HepG2 (cell line): Measurements from ENCODE around the gene LPAR1. TPM values are rescaled to one million over a fixed set of nuclear protein-coding genes. Genes with fewer than 3 reads are reported as not detected.

Experiments
- ATAC-seq: fragments of 200-7000 bp; cut with Tn5 transposase; 3 replicates; pipeline ENCODE4 v1.9.1; 2020; ENCODE audit warnings: mild to moderate bottlenecking, moderate library complexity
- BruUV-seq: library from RNA; stranded (reverse); fragments of 400-500 nt; replicated peaks from 2 replicates; lab custom pipeline; 2021; lab: Mats Ljungman, UMichigan
- CTCF ChIA-PET: fragments of 300-600 bp; formaldehyde crosslinking; extraction: SDS; loops from one replicate; lab custom pipeline; 2021; ENCODE audit warnings: low total read pairs, inconsistent platforms, low intra/inter-chr PET ratio; lab: Yijun Ruan, JAX
- POLR2A ChIA-PET: fragments of 350-600 bp; sonication (Branson Sonifier 250); formaldehyde crosslinking; loops from one replicate; lab custom pipeline; 2020; ENCODE audit warnings: antibody characterized with exemption, inconsistent platforms; lab: Yijun Ruan, JAX
- DNase-seq: peaks from one replicate; pipeline ENCODE4 v3.0.0-alpha.2; 2015; ENCODE audit warnings: low spot score
- FAIRE-seq: peaks from 3 replicates; lab custom pipeline; 2011; peaks lifted over from hg19 to GRCh38; lab: Jason Lieb, UNC
- H2AFZ ChIP-seq: one replicate; pipeline ENCODE4 v1.6.1; 2011; ENCODE audit warnings: low read length, inconsistent platforms
- H3K27ac ChIP-seq: fragments of 300-600 bp; 3 replicates; pipeline ENCODE4 v1.8.0; 2011; ENCODE audit warnings: mixed run types, mild to moderate bottlenecking, mixed read lengths, low read length, inconsistent platforms; ENCODE audit not compliant: insufficient read depth; ENCODE audit errors: extremely low read length
- H3K27me3 ChIP-seq, 2 experiments: fragments of 200-600 bp in 1 of 2; 2 replicates in 1 of 2; 3 replicates in 1 of 2; pipeline versions ENCODE4 v1.6.0 to v1.8.0; 2011; ENCODE audit warnings: low read length in 2 of 2, mild to moderate bottlenecking in 2 of 2, moderate library complexity in 2 of 2, inconsistent platforms in 1 of 2; ENCODE audit not compliant: insufficient read depth in 2 of 2, control insufficient read depth in 1 of 2
- H3K36me3 ChIP-seq, 2 experiments: fragments of 200-600 bp in 1 of 2; replicated peaks in 1 of 2; 2 replicates in 1 of 2; 3 replicates in 1 of 2; pipeline versions ENCODE4 v1.5.1 to v1.8.0; 2011; ENCODE audit warnings: low read length in 2 of 2, inconsistent platforms in 1 of 2; ENCODE audit not compliant: insufficient read depth in 2 of 2, control insufficient read depth in 1 of 2
- H3K4me1 ChIP-seq: 2 replicates; pipeline ENCODE4 v1.5.1; 2012; ENCODE audit warnings: low read length, inconsistent platforms; ENCODE audit not compliant: insufficient read depth
- H3K4me2 ChIP-seq: 2 replicates; pipeline ENCODE4 v1.6.0; 2011; ENCODE audit warnings: low read depth, low read length, inconsistent platforms
- H3K4me3 ChIP-seq, 3 experiments: fragments of 200-600 bp in 1 of 3; sonication (generic), shearing (Covaris generic) in 1 of 3; replicated peaks in 1 of 3; 2 replicates each; pipeline ENCODE4 v1.5.1; 2011 to 2016; ENCODE audit warnings: low read length in 3 of 3, inconsistent platforms in 2 of 3, low read depth in 2 of 3, mild to moderate bottlenecking in 2 of 3, control low read depth in 1 of 3, mixed read lengths in 1 of 3; ENCODE audit not compliant: insufficient read depth in 1 of 3
- H3K79me2 ChIP-seq: one replicate; pipeline ENCODE4 v1.6.1; 2011; ENCODE audit warnings: low read length, inconsistent platforms; ENCODE audit not compliant: insufficient read depth
- H3K9ac ChIP-seq: 2 replicates; pipeline ENCODE4 v1.6.0; 2011; ENCODE audit warnings: mild to moderate bottlenecking, low read depth, low read length, inconsistent platforms; ENCODE audit not compliant: insufficient read depth
- H3K9me3 ChIP-seq: 2 replicates; pipeline ENCODE4 v1.5.1; 2012; ENCODE audit warnings: mild to moderate bottlenecking, low read length
- H4K20me1 ChIP-seq: 2 replicates; pipeline ENCODE4 v1.6.0; 2011; ENCODE audit warnings: inconsistent platforms, mild to moderate bottlenecking, low read length, moderate library complexity; ENCODE audit not compliant: insufficient read depth
- DNMT1 ChIP-seq: sonication (generic); formaldehyde crosslinking; IDR thresholded peaks from 2 replicates; pipeline ENCODE4 v1.5.1; 2020; ENCODE audit warnings: mild to moderate bottlenecking, missing genetic modification reagents
- KMT2B ChIP-seq: IDR thresholded peaks from 2 replicates; pipeline ENCODE4 v1.6.1; 2016; ENCODE audit warnings: missing genetic modification reagents, missing compliant biosample characterization
- NRL ChIP-seq: sonication (generic); formaldehyde crosslinking; IDR thresholded peaks from 2 replicates; pipeline ENCODE4 v1.5.0; 2020; ENCODE audit warnings: missing genetic modification reagents, mild to moderate bottlenecking, moderate library complexity, borderline replicate concordance
- RNF2 ChIP-seq: fragments of 450-650 bp; conservative IDR thresholded peaks from 2 replicates; pipeline ENCODE4 v1.6.1; 2016; ENCODE audit warnings: low read depth
- ZC3H13 ChIP-seq: sonication (generic); formaldehyde crosslinking; IDR thresholded peaks from 2 replicates; pipeline ENCODE4 v1.8.1; 2023; ENCODE audit warnings: mild to moderate bottlenecking, missing genetic modification reagents, moderate library complexity
- ZNF333 ChIP-seq: sonication (generic); formaldehyde crosslinking; IDR thresholded peaks from 2 replicates; pipeline ENCODE4 v1.4.0; 2020; ENCODE audit warnings: mild to moderate bottlenecking, missing genetic modification reagents, borderline replicate concordance
- WGBS: methylation state at CpG from one replicate; pipeline ENCODE4 v1.1.6; 2017; ENCODE audit warnings: low lambda C conversion rate; 5-methylcytosine and 5-hydroxymethylcytosine counted together
- in situ Hi-C: cut with HindIII; loops from 2 replicates; pipeline ENCODE4 v1.10.0; 2017; ENCODE audit warnings: low pct_unique_long_range_greater_than_20kb; ENCODE audit not compliant: extremely low pct_ligation_motif_present
- intact Hi-C: fragments of 100-400 bp; cut with micrococcal nuclease; formaldehyde crosslinking; loops from one replicate; pipeline ENCODE4 v1.10.0; 2022; ENCODE audit not compliant: unreplicated experiment
- polyA plus RNA-seq, 8 experiments: library from polyadenylated mRNA; depleted of rRNA in 3 of 8; stranded (reverse) in 7 of 8; unstranded in 1 of 8; fragments of >200 nt; fragmentation: Illumina TruSeq in 4 of 8; extraction: Trizol in 4 of 8; gene quantifications; 2 replicates each; pipeline versions ENCODE4 v1.2.1 to v1.2.3, GENCODE V29; 2011 to 2016; ENCODE audit warnings: low read depth in 4 of 8, missing spikeins in 1 of 8, mixed read lengths in 1 of 8; ENCODE audit not compliant: insufficient read depth in 1 of 8
- total RNA-seq, 5 experiments: library from RNA; depleted of rRNA; stranded (reverse); fragments of >200 nt; fragmentation: Illumina TruSeq; extraction: Trizol; gene quantifications; 2 replicates each; pipeline ENCODE4 v1.2.3, GENCODE V29; 2016; ENCODE audit warnings: low read depth in 1 of 5
- TF ChIP-seq, protein P1 (sequence below): fragments of 450-650 bp; IDR thresholded peaks from 2 replicates; pipeline ENCODE4 v1.6.1; 2016
- TF ChIP-seq, protein P2 (sequence below), 2 experiments: fragments of 450-650 bp in 1 of 2; sonication (generic) in 1 of 2; formaldehyde crosslinking; IDR thresholded peaks; 2 replicates each; pipeline versions ENCODE4 v1.5.0 to v1.8.0; 2020 to 2022; ENCODE audit warnings: mild to moderate bottlenecking in 1 of 2, missing genetic modification reagents in 1 of 2
- TF ChIP-seq, protein P3 (sequence below): sonication (generic); formaldehyde crosslinking; IDR thresholded peaks from 2 replicates; pipeline ENCODE4 v1.4.0; 2020; ENCODE audit warnings: missing genetic modification reagents

The LPAR1 gene
- total and polyA plus RNA-seq, 2 of the 13 experiments (the other 11 are each of a cell fraction or from before 2014, with no cell fraction given), result not detected

DNA sequence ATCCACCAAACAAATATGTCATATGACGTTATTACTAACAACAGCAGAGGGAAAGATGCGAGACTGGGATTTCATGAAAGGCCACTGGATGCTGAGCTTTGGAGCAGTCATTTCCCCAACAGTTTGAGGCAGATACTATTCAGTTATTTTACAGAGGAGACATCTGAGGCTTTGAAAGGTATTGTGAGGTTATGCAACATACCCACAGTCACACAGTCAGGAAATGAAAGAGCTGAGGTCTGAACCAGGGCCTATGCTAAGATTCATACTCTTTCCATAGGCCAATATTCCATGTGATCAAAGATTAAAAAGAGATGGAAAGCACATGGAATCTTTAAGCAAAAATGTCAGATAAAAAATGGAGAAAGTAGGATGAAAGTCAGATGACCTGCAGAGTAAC is 63.0 kb downstream of the LPAR1 start:
- no peaks in the 10 kb centered on the region for H3K79me2 ChIP-seq
- H4K20me1 ChIP-seq, result no peaks in the 10 kb centered on the region
- H2AFZ ChIP-seq, result no peak overlapping the region
- H3K9me3 ChIP-seq, result no peaks in the 10 kb centered on the region
- TF ChIP-seq NRL (CRISPR knock-in tag), result no peak
- TF ChIP-seq, protein P1, sequence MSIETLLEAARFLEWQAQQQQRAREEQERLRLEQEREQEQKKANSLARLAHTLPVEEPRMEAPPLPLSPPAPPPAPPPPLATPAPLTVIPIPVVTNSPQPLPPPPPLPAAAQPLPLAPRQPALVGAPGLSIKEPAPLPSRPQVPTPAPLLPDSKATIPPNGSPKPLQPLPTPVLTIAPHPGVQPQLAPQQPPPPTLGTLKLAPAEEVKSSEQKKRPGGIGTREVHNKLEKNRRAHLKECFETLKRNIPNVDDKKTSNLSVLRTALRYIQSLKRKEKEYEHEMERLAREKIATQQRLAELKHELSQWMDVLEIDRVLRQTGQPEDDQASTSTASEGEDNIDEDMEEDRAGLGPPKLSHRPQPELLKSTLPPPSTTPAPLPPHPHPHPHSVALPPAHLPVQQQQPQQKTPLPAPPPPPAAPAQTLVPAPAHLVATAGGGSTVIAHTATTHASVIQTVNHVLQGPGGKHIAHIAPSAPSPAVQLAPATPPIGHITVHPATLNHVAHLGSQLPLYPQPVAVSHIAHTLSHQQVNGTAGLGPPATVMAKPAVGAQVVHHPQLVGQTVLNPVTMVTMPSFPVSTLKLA, result peak; percentile 72
- TF ChIP-seq, all 625 proteins: peak for 1
- in situ Hi-C loops (no loop called here), intact Hi-C loops (no loop called here)
- H3K27ac ChIP-seq, result no peak overlapping the region
- H3K4me1 ChIP-seq, result 0 out of 2 replicates have a peak, but pooled peaks cover 2% of the 10 kb centered on the region
- no TSS peak for BruUV-seq
- H3K27me3 ChIP-seq, result no peaks in the 10 kb centered on the region
- 66% methylated on average over 2 of the region's 2 CpGs for WGBS
- no peak overlapping the region for H3K4me3 ChIP-seq
- DNase-seq (no peak), FAIRE-seq (no peak), ATAC-seq (no peak)
- ChIA-PET CTCF (no interaction called here), POLR2A (no interaction called here)
- no peaks in the 10 kb centered on the region for H3K36me3 ChIP-seq
- H3K9ac ChIP-seq, result no peak overlapping the region
- H3K4me2 ChIP-seq, result no peak overlapping the region

DNA sequence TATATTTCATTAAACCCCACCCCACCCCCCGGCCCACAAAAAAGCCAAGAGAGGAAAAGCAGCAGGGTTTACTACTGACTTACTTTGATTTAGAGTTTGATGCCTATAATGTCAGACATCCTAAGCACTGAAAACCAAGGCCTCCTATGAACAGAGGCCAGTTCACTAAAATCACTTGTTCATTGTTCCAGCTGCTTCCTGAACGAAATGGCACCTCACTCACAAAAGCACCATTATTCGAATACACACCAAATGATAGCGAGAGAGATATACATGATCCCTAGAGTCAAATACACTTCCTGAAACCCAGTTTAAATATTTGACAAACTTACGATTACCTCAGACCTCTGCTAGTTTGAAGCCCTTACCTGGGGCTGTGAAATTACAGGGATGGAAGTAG is 66.6 kb downstream of the LPAR1 start:
- intact Hi-C loops, result no loop called here
- CTCF ChIA-PET, result no interaction called here
- WGBS, result 50% methylated on average over 5 of the region's 5 CpGs
- POLR2A ChIA-PET, result no interaction called here
- ATAC-seq (no peak), FAIRE-seq (no peak), DNase-seq (no peak)
- Histone ChIP-seq H3K36me3 (no peaks in the 10 kb centered on the region), H3K27me3 (no peaks in the 10 kb centered on the region), H2AFZ (no peak overlapping the region), H3K4me2 (no peak overlapping the region), H3K79me2 (no peaks in the 10 kb centered on the region), H3K4me3 (no peak overlapping the region), H4K20me1 (no peaks in the 10 kb centered on the region), H3K9me3 (no peaks in the 10 kb centered on the region)
- in situ Hi-C loops, result no loop called here
- TF ChIP-seq, protein P2, sequence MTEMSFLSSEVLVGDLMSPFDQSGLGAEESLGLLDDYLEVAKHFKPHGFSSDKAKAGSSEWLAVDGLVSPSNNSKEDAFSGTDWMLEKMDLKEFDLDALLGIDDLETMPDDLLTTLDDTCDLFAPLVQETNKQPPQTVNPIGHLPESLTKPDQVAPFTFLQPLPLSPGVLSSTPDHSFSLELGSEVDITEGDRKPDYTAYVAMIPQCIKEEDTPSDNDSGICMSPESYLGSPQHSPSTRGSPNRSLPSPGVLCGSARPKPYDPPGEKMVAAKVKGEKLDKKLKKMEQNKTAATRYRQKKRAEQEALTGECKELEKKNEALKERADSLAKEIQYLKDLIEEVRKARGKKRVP (CRISPR knock-in tag; IDR thresholded peaks at IDR 0.05), result no peak
- TF ChIP-seq, protein P3, sequence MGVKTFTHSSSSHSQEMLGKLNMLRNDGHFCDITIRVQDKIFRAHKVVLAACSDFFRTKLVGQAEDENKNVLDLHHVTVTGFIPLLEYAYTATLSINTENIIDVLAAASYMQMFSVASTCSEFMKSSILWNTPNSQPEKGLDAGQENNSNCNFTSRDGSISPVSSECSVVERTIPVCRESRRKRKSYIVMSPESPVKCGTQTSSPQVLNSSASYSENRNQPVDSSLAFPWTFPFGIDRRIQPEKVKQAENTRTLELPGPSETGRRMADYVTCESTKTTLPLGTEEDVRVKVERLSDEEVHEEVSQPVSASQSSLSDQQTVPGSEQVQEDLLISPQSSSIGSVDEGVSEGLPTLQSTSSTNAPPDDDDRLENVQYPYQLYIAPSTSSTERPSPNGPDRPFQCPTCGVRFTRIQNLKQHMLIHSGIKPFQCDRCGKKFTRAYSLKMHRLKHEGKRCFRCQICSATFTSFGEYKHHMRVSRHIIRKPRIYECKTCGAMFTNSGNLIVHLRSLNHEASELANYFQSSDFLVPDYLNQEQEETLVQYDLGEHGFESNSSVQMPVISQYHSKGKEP (CRISPR knock-in tag), result no peak
- TF ChIP-seq KMT2B (CRISPR knock-in tag) (no peak), ZNF333 (CRISPR knock-in tag) (no peak), DNMT1 (CRISPR knock-in tag) (no peak), ZC3H13 (CRISPR knock-in tag) (no peak), RNF2 (no peak)
- TF ChIP-seq, all 625 proteins: peak for 0
- H3K27ac ChIP-seq, result no peak overlapping the region
- no peak overlapping the region for H3K9ac ChIP-seq
- 0 out of 2 replicates have a peak, but pooled peaks cover 5% of the 10 kb centered on the region for H3K4me1 ChIP-seq
- no TSS peak for BruUV-seq
